GM18511 (cell line): ENCODE measurements around the gene TRPM4.
"Not testable (repeated sequence)": the region's sequence is repeated elsewhere in the genome, so short reads cannot be mapped to it uniquely, and the experiment has no call there.

Experiments used
- ATAC-seq: cut with Tn5 transposase; IDR thresholded peaks from one replicate; pipeline ENCODE4 v1.9.1; 2021; ENCODE audit warnings: mild to moderate bottlenecking, moderate library complexity; ENCODE audit not compliant: unreplicated experiment

The TRPM4 gene

GRCh38 chr19:49126575-49126974, 31.0 kb upstream of the TRPM4 start:
- no peak for ATAC-seq

- not testable (repeated sequence) for ATAC-seq
Observed at GRCh38 chr19:49127225-49127624, 30.4 kb upstream of the TRPM4 start.

DNA sequence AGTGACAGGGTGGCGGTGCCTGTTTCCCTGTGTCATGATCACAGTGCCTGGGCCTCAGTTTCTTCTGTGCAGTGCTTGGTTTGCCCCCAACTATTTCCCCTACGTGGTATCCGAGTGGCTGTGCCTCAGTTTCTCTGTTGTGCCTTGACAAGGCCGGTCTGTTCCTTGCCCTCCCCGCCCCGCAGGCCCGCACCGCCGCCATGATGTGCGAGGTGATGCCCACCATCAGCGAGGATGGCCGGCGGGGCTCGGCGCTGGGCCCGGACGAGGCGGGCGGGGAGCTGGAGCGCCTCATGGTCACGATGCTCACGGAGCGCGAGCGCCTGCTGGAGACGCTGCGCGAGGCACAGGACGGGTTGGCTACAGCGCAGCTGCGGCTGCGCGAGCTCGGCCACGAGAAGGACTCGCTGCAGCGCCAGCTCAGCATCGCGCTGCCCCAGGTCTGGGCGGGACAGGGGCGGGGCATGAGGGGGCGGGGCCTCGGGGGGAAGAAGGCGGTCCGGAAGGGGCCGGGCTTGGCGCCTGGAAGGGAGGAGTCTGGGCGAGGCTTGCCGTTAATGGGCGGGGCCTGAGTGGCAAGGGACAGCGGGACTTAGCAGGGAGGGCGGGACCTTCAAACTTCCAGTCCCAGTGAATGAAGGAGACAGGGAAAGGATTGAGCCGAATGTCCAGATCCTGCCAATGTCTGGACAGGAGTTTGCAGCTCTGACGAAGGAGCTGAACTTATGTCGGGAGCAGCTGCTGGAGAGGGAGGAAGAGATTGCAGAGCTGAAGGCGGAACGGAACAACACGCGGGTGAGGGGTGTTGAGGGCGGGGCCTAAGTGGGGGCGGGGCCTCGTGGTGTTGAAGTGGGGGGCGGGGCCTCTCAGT, 29.7 kb upstream of the TRPM4 start:
- peak; percentile 85 for ATAC-seq

GRCh38 chr19:49128545-49129237, 28.9 kb upstream of the TRPM4 start:
- no peak for ATAC-seq

DNA sequence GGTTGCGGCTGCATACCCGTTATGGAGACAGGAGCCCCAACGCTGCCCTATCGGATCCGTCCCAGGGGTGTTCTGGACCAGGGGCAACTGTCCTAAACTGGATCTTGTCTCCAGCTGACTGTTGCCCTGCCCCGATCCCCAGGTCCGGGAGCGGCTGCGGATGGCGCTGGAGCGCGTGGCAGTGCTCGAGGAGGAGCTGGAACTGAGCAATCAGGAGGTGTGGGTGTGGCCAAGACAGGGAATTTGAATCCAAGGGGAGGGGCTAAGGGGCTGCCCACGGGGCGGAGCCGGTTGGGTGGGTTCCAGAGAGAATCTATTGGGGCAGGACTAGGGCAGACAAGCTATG, 28.4 kb upstream of the TRPM4 start:
- ATAC-seq = no peak

DNA sequence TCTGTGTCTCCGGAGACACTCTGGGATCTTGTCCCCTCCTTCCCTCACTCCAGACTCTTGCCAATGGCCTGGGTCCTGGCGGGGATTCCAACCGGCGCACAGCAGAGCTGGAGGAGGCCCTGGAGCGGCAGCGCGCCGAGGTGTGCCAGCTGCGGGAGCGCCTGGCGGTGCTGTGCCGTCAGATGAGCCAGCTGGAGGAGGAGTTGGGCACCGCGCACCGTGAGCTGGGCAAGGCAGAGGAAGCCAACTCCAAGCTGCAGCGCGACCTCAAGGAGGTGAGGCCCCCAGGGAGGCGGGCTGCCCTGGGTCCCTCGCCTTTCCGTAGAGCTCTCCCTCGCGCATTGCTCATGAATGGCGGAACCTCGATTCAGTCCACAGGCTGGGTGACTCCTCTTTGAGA, 27.3 kb upstream of the TRPM4 start:
- ATAC-seq = no peak

DNA sequence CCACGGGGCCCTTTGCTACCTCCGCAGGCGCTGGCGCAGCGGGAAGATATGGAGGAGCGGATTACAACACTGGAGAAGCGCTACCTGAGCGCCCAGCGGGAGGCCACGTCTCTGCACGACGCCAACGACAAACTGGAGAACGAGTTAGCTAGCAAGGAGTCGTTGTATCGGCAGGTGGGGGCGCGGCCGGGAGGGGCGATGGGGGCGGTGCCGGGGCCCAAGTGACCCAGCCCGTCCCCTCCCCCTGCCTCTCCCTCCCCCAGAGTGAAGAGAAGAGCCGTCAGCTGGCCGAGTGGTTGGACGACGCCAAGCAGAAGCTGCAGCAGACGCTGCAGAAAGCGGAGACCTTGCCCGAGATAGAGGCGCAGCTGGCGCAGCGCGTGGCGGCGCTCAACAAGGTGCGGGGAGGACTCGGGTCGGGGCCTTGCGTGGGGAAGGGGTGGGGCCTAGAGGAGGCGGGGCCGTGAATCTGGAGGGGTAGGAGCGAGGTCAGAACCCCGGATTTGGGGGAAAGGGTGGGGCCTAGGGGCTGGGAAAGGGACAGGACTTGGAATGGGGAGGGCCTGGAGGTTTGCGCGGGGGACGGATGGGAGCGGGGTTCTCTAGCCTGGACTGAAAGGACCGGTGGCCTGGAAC, 24.5 kb upstream of the TRPM4 start:
- no peak for ATAC-seq

DNA sequence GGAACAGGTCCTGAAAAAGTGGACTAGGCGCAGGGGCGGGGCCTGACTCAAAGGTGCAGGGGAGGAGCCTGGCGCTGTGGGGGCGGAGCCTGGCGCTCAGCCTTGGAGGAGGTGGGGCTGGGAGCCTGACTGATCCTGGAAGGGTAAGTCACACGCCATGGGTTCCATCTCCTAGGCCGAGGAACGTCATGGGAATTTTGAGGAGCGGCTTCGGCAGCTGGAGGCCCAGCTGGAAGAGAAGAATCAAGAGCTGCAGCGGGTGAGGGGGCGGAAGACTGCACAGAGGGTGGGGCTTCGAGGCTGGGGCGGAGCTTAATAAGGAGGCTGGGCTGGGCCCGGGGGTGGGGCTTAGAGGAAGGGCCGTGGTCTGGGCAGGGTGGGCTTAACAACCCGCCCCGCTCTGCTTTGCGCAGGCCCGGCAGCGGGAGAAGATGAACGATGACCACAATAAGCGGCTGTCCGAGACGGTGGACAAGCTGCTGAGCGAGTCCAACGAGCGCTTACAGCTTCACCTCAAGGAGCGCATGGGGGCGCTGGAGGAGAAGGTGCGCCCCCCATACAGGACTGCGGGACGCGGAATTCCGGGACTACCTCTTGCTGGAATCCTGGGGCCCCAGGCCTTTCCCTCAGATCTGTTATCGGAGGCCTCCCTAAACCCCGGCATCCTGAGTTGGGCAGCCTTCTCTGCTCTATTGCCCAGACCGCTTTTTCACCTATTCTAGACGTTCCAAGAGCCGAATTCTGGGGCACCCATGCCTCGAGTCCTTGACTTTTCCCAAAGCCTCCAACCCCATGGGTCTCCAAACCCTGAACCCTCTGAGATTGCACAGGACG, 23.8 kb upstream of the TRPM4 start:
- no peak for ATAC-seq

DNA sequence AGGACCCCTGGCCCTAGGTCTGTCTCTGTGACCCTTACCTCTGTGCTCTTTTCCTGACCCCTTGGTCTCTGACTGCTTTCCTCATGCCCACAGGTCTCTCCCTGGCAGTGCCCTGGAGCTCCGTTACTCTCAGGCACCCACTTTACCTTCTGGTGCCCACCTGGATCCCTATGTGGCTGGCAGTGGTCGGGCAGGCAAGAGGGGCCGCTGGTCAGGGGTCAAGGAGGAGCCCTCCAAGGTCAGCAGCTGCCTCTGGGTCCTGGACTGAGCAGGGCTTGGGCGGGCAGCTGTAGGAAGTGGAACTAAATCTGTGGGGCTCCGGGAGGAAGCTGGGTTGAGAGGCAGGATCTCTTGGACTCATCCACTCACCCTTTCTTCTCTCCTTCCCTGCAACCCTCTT, 21.9 kb upstream of the TRPM4 start:
- ATAC-seq = no peak

- ATAC-seq = no peak
Observed at GRCh38 chr19:49136771-49137171, 20.8 kb upstream of the TRPM4 start.

- no peak for ATAC-seq
Observed at GRCh38 chr19:49140951-49141350, 16.6 kb upstream of the TRPM4 start.

DNA sequence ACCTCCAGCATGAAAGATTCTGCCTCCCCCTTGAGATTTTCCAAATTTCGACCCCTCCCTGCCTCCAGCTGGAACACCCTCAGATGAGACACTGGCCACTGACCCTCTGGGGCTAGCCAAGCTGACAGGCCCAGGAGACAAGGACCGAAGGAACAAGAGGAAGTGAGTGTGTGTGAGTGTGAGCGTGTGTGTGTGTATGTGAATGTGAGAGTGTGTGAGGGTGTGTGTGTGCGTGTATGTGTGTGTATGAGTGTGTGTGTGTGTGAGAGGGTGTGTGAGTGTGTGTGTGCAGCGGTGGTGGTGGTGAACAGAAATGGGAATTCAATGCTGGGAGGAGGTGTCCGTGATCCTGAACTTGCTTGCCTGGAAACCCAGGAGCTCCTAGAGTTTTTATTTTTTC, 16.2 kb upstream of the TRPM4 start:
- no peak for ATAC-seq

- ATAC-seq = no peak
Observed at GRCh38 chr19:49142866-49143335, 14.7 kb upstream of the TRPM4 start.

GRCh38 chr19:49145573-49146407, 11.8 kb upstream of the TRPM4 start:
- no peak for ATAC-seq

DNA sequence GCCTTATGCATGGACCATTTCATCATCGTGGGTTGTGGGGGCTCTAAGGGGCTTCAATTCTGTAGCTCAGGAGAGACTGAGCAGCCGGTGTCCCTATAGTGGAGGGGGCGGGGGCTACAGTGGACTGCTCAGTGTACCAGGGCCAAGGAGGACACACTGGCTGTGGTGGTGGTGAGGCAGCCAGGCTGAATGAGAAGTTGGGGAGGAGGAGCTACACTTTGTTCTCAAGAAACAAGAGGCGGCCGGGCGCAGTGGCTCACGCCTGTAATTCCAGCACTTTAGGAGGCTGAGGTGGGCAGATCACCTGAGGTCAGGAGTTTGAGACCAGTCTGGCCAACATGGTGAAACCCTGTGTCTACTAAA, 11.2 kb upstream of the TRPM4 start:
- not testable (repeated sequence) for ATAC-seq

DNA sequence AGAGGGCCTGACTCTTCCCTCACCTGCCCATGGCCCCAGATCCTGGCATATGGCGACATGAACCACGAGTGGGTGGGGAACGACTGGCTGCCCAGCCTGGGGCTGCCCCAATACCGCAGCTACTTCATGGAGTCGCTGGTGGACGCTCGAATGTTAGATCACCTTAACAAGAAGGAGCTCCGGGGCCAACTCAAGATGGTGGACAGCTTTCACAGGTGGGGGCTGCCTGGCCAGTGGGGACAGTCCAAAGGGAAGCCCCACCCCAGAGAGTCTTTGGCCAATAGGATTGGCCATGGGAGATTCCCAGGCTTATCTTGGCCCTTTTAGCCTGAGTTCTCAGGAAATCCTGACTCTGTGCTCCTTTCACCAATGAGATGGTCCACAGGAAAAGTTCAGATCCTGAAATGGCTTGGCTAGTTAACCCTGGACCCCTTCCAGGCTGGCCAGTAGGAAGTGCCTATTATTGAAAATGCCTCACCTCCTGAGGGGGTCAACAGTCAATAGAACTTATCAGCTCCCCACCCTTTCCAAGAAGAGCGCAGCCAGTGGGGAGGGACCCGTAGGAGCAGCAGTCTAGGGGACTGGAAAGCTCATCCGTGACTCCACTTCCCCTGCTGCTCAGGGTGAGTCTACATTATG, 9.4 kb upstream of the TRPM4 start:
- ATAC-seq = no peak

DNA sequence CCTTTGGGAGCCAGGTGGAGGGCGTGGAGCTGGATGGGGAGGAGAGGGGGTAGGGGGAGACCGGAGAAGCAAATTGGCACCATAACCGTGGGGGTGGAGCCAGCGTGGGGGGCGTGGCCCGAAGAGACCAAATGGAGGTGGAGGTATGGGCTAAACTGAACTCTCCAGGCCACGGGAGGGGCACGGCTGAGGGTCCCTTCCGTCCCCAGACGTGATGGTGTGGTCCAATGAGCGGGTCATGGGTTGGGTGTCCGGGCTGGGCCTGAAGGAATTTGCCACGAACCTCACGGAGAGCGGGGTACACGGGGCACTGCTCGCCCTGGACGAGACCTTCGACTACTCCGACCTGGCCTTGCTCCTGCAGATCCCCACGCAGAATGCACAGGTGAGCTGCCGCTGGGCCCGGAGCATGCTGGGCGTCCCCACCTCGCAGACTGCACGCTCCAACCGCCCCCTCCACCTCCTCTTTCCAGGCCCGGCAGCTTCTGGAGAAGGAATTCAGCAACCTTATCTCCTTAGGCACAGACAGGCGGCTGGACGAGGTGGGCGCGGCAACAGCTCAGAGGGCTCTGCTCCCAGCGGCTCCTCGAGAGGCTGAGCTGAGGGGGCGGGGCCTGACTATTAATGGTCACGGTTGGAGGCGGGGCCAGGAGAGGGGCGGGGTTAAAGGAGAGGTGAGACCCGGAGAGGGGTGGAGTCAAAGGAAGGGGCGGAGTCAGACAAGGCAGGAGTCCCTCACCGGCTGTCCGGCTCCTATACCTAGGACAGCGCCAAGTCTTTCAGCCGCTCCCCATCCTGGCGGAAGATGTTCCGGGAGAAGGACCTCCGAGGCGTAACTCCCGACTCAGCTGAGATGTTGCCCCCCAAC, 8.6 kb upstream of the TRPM4 start:
- no peak for ATAC-seq

GRCh38 chr19:49149652-49150105, 7.9 kb upstream of the TRPM4 start:
- ATAC-seq = no peak
